ENCODE measurements around the gene OCA2.
A peak's percentile ranks its signal among the peaks of the same experiment; 100 is the strongest.
"Not testable (repeated sequence)": the region's sequence is repeated elsewhere in the genome, so short reads cannot be mapped to it uniquely, and the experiment has no call there.

The OCA2 gene

GRCh38 chr15:28021281-28022039 is 77.7 kb downstream of the OCA2 start:
- DNase-seq = no peak

- no peak for DNase-seq
These were observed 78.5 kb downstream of the OCA2 start for GRCh38 chr15:28020644-28021043.

- no peak for DNase-seq
These were observed 79.4 kb downstream of the OCA2 start for GRCh38 chr15:28019594-28020309.

GRCh38 chr15:28018291-28019044 is 80.6 kb downstream of the OCA2 start:
- no peak for DNase-seq

- peak; percentile 2 for DNase-seq
These were observed 81.6 kb downstream of the OCA2 start for GRCh38 chr15:28017423-28017924.

GRCh38 chr15:28015855-28016254 is 83.3 kb downstream of the OCA2 start:
- no peak for DNase-seq

GRCh38 chr15:28014623-28015200 is 84.4 kb downstream of the OCA2 start:
- no peak for DNase-seq

GRCh38 chr15:28013976-28014375 is 85.1 kb downstream of the OCA2 start:
- DNase-seq = no peak

- DNase-seq = no peak
These were observed 85.6 kb downstream of the OCA2 start for GRCh38 chr15:28013480-28013879.

- no peak for DNase-seq
These were observed 86.9 kb downstream of the OCA2 start for GRCh38 chr15:28012231-28012630.

GRCh38 chr15:28008175-28008574 is 90.9 kb downstream of the OCA2 start:
- DNase-seq = not testable (repeated sequence)

- DNase-seq = no peak
These were observed 92.8 kb downstream of the OCA2 start for GRCh38 chr15:28006116-28006905.

GRCh38 chr15:28005004-28005527 is 94.0 kb downstream of the OCA2 start:
- DNase-seq = no peak

GRCh38 chr15:28004143-28005003 is 94.7 kb downstream of the OCA2 start:
- DNase-seq = no peak

- DNase-seq = no peak
These were observed 95.6 kb downstream of the OCA2 start for GRCh38 chr15:28003302-28004037.

GRCh38 chr15:28002867-28003266 is 96.2 kb downstream of the OCA2 start:
- no peak for DNase-seq

- DNase-seq = no peak
These were observed 96.8 kb downstream of the OCA2 start for GRCh38 chr15:28002136-28002861.

GRCh38 chr15:28001641-28002040 is 97.5 kb downstream of the OCA2 start:
- no peak for DNase-seq

- no peak for DNase-seq
These were observed 104.9 kb downstream of the OCA2 start for GRCh38 chr15:27993996-27994780.
